ENCODE results near the gene VWF.

Gene VWF

DNA sequence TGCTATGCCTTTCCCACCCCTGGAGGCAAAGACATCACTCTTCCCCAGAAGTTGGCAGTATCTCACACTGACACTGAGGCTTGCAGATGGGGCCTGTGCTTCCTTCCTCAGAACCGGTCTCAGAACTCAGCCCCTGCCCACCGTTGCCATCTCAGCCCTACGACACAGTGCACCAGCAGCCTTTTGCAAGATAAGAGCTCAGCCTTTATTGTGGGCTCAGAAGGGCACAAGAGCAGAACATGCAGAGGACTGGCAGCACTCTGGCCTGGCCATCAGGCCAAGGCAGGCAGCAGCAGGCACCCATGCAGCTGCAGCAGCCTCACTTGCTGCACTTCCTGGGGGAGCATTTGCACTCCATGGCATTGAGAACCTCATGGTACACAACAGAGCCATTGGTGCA is 175.8 kb downstream of the VWF start:
- no peak for DNase-seq (ENCODE audit: low read depth)

DNA sequence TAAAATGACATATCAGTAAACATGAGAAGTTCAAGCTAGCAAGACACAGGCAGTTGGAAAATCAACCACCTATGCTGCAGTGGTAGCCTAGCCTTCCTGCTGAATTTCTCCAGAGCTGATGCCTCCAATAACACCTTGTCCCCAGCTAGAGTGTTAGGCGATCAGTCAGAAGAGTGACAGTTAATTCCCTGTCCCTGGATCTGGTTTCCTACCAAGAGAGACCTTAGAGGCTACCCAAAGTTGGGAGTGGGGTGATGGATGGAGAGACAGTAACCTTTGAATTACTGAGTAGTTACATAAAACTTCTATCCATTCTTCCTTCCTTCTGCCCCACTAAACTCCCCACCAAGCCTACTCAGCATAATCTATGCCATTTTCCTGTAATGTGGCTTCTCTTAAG is 177.5 kb downstream of the VWF start:
- DNase-seq (ENCODE audit: low read depth) = no peak

DNA sequence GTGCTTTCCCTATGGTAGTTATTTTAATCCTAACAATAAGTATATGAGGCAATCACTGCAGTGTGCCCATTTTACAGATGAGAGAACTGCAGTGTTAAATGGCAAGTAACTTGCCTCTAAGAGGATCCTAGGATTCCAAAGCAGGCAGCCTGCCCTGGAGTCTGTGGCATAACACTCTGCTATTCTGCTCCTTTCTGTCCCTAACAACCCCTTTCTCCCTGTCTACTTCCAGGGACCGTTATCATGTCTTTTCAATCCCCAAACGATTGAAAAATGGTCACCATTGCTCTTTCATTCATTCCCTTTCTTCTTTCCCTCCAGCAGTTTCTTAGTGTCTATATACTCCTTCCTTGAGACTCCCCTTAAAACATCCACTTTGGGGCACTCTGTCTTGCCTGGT is 178.1 kb downstream of the VWF start:
- no peak for DNase-seq (ENCODE audit: low read depth)

DNA sequence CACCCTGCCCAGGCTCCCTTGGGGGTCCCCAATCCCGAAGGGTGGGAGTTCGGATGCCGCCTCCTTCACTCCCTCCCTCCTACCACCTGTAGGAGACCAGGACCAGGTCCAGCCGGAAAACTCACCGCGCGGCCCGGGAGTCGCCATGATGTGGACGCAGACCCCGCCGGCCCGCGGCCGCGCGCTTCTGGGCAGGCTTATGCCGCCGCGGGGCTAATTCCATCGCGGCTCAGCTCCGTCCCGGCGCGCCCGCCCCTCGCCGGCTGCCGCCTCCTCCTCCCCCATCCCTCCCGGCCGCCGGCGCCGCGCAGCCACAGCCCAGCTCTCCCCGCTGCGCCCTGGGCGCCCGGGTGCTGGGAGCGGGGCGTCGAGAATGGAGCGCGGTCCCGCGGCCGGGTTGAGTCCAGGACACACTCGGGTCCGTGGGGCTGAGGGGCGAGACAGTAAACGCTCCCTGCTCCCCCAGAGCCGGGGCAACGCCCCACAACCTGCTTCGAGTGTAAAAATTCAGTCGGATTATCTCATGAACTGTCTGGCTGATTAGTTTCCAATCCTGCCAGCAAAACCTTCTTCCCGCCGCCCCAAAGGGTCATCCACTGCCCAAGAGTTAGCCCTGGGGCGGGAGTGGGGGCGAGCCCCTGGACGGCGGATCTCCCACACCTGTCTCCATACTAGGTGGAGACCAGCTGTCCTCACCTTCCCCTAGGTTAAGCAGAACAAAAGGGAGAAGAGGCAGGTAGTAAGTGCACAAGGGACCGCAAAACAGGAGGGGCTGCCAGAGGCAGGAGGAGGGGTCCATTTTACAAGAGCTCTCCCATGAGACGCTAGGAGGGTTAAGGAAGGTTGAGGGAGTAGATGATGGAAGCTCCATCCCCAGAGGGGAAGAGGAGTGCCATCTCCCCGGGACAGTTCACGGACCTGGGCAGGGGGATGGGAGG is 179.1 kb downstream of the VWF start, which contains the start of gene ANO2:
ANO2 (minus strand) TSS at position 189 of the 938 bp plus-strand sequence; CDS start at position 147, 42 bp downstream.
- no peak for DNase-seq (ENCODE audit: low read depth)

DNA sequence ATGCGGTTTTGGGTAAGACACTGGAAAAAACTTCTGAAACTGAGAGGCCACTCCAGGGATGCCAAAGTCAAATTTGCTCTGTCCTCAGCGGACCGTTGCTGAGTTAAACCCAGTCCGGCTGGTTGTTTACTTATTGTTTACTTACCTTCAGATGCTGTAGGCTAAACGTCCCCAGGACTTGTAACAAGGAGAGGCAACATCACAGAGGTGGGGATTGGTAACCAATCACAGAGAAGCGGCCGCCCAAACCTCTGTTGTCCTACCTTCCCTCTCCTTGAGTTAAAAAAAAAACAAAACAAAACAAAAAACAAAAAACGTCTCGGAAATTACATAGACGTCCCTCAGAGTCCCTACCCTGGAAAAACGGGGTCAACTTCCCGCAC is 179.8 kb downstream of the VWF start:
- DNase-seq (ENCODE audit: low read depth) = no peak

DNA sequence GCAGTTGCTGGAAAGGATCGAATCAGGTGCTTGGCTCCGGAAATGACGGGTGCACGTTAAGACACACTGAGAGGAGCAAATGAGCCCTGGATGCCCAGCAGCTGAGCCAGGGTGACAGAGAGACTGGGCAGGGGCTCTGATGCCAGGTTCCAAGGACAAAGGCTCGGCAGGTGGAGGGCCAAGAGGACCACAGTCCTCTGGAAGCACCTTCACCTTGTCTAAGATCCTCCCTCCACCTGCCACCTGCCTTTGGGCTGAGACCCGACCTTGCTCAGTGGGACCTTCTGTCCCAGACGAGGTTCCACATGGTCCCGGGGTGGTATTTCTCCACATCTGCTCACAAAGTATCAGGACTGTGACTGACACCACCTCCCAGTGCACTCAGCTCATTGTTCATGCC is 180.4 kb downstream of the VWF start:
- no peak for DNase-seq (ENCODE audit: low read depth)

DNA sequence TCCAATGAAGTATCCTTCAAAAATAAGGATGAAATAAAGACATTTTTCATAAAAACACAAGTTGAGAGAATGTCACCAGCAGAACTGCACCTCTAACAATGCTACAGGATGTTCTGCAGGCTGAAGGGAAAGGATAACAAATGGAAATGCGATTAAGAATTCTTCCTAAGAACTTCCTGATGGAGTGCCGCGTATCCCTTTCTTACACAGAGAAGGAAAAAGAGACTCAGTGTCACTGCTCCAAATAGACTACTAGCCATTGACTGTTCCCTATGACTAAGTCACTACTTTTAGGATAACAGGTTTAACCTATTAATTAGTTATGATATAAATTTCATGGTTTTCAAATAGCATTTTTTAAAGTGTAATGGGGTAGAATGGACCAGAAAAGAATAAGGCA is 182.6 kb downstream of the VWF start:
- DNase-seq (ENCODE audit: low read depth) = no peak

DNA sequence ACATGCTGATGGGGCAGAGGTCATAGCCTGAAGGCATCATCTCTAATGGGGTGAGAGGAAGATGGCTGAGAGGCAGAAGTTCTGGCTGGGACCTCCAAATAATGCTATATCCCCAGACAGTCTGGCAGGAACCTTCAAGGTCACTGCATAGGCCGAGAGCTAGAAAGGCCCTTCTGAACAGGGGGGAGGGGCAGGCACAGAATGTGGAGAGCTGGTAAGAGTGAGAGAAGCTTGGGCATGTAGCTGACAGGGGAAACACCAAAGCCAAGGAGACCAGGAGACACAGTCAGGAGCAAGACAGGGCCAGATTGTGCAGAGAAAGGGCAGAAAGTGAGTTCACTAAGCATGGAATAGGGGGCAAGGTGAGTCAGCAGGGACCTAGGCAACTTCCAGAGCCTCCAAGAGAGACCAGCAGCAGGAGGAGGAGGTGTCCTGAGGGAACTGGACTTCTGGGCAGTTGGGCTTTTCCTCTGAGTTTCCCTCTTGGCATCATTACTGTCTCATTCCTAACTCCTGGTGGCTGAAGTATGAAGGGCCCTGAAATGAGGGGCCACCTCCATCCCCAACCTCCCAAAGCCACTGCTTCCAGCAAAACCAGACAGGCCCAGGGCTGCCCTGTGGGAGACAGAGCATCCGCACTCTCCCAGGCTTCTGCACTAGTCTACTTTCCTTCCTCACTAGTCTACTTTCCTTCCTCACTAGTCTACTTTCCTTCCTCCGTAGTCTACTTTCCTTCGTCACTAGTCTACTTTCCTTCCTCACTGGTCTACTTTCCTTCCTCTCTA is 196.5 kb downstream of the VWF start:
- DNase-seq (ENCODE audit: low read depth) = no peak

DNA sequence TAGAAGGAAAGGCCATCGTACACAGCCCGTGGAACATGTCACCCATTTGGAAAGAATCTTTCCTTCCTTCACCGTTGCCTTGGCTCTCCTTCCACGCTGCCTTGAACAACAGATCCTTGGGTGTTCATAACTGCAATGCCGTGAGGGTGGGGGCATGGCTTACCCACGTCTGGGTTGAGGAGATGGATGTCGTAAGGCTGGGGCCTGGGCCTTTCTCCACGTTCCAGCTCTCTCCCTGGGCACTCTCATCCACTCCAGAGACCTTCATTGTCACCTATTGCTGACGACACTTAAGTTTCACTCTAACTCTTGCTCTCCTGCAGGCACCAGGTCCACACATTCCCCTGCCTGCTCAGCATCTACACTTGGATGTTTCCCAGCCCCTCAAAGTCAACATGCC is 198.8 kb downstream of the VWF start:
- DNase-seq (ENCODE audit: low read depth) = no peak

DNA sequence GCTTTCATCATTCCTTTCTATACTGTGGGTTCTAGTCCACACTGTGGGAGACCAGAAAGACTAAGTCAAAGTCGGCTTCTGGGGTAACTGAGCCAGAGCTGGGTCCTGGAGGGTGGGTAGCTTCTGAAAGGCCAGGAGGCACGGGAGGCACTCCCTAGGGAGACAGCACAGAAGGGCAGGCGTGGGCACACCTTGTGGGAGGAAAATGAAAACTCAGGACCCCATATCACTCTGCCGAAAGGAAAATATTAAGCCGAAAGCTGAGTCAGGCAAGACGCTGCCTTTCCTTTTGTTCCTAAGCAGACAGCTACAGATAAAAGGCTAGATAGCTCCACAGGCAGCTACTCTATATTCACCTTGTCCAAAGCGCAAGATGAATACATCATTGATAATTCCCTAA is 200.1 kb downstream of the VWF start:
- no peak for DNase-seq (ENCODE audit: low read depth)

DNA sequence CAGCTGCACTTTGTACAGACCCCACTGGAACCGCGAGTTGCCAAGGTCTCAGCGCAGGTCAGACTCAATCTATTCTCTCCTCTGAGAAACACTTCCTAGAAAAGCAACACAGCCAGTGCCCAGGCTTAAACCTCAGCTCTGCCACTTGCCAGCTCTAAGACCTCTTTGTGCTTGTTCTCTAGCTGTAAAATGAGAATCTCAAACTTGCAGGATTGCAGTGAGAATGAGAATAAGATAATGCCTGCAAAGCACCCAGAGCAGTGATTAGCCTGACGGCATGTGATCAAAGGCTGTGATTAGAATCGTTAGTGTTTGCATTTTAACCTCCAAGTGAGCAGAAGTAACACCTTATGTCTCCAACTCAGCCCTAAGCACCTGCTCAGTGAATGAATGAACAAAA is 200.7 kb downstream of the VWF start:
- DNase-seq (ENCODE audit: low read depth) = no peak

DNA sequence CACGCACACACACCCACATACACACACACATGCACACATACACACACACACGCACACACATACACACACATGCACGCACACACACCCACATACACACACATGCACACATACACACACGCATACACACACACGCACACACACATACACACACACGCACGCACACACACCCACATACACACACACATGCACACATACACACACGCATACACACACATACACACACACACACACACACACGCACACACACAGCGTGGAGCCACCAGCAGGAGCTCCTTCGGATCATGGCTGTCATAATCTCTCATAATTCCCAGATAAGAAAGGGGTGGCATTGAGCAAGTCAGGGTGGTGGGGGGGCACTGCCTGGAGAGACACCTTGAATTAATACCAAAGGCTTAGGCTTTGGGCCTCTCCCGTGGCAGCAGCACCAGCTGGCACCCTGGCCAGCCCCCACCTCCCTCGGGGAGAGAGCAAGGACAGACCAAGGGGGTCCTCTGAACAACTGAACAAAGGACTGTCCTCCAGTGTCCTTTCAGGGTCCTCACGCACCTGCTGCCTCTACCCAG is 201.3 kb downstream of the VWF start:
- DNase-seq (ENCODE audit: low read depth) = no peak

DNA sequence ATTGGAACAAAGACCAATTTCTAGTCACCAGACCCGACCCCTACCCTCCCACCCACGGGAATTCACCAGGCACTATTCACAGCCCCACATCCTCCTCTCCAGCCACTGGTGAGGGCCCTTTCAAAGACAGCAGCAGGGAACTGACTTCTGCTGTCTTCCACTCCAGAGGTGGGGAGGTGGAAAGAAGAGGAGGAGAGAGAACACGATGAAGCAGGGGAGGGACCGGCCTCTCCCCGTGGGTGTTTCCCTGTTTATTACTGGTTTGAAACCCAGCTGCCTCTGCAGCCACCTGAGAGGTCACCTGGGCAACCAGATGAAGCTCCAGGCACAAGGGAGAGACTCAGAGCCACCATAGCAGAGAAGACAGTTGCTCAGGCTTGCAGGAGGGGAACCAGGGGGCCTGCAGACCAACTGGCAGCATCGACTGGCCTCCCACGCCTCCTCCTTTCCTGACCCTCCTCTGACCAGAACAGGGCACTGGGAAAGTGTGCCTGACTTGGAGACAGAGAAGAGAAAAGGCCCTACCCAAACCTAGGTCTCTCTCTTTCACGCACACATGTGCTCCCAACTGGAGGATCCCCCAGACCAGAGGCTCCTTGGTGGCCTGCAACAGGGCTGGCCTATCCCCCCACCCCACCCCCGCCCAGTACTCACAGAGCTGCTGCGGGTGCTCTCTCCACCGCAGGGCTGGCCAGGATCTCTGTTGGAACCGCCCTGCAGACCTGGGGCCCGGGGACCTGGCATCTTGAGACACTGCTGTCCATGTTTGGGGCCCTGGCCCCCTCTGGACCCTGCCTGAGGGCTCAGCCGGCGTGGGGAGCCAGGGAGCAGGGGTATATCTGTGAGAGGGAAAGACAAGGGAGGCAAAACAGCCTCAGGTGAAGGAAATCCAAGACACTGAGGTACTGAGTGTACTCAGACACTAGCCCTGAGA is 202.2 kb downstream of the VWF start:
- no peak for DNase-seq (ENCODE audit: low read depth)

DNA sequence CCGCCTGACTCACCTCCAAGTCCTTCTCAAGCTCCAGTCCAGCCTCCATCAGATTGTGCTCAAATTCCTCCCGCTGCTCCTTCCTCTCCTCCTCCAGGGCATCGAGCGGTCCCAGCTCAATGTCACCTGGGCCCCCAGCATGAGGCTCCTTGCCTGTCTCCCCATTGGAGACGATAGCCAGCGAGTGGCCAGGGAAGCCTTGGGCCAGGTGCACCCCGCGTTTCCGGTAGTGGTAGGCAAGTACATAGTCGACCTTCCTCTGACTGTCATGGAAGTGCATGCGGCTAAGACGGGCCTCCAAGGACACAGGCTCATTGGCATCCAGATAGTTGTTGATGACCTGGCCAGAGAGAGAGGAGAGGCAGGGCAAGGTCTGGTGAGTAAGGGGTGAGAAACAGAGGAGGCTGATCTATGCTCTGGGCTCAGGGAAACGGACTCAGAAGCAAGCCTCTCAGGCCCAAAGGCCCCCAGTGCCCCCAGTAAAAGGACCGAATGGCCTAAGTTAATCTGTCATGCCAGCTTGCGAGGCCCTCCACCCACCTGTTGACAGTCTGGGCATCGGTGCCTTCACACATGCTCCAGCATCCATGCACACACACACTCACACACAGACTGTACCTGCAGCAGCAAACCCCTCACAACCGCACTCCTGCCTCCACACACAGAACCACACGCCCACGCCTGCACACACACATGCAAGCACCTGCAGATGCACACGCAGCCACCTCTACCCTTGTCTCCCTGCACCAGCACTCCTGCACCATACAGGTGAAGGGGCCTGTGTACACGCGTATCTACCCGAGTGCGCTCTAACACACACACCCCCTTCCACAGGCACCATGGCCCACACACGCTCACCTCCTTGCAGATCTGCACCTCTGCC is 203.2 kb downstream of the VWF start:
- no peak for DNase-seq (ENCODE audit: low read depth)

DNA sequence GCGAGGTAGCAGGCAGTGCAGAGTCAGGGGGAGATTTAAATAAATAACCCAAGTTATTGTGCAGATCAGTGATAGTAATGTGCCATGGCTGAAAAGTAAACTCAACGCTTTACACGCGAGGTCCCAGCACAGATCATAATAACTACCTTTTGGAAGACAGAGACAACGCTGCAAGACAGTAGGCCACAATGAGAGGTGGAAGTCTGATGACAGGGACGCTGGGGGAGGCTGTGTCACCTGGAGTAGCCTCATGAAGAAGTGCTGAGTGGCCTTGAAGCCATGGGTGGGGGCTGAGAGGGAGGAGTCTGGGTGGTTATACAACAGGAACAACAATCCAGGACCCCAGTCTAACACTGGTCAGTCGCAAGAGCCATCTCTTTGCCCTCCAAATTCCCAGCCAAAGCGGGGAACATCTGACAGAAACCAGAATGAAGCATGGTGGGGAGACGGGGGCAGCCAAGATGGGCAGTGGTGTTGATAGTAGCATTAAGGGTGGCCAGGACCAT is 207.6 kb downstream of the VWF start:
- DNase-seq (ENCODE audit: low read depth) = no peak

DNA sequence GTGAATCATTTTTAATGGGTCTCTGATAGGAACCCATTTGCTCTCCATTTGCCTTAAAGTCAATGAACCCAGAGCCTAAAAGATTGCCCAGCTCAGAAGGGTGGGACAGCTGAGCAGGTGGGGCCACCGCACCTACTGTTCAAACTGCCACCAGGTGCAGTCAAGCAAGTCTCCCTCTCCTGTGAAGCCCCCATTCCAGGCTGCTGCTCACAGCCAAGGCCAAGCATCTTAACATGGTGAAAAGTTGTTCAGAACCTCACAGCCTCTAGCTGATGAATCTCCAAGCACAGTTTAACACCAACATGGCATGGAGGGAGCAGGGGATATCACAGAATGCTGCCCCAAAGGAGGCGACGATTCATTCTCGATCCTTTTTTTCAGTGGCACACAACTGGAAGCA is 209.0 kb downstream of the VWF start:
- no peak for DNase-seq (ENCODE audit: low read depth)

DNA sequence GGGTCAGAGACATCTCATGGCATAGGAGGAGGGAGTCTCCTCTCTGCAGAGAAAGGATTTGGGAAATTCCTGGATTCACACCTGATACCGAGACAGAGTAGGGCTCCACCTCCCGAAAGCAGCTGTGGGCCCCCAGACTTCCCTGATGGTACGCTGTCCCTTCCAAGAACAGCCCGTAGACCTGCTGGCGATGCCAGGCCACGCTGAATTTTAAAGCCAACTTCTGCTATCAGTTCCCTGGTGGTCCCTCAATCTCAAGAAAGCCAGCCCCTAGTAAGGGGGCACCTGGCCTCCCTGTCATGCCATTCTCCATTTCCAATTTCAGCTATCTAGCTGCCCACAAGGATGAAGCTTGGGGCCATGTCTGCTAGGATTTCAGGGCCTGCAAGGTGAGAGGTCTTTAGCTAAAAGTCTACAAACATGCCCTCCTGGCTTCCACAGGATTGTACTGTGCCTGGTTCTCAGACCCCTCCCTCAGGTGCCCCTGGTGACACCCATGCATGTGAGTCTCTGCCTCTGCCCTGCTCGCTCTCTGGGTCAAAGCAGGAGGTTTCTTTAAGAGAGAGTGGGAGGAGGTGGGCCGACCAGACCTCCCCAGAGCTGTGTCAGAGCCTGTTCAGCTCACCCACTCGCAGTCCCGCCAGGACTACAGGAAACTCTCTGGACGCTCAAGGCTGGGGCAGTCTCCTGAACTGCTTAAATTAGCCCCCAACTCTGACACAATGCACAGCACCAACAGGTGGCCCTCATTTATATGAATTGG is 209.9 kb downstream of the VWF start:
- no peak for DNase-seq (ENCODE audit: low read depth)

DNA sequence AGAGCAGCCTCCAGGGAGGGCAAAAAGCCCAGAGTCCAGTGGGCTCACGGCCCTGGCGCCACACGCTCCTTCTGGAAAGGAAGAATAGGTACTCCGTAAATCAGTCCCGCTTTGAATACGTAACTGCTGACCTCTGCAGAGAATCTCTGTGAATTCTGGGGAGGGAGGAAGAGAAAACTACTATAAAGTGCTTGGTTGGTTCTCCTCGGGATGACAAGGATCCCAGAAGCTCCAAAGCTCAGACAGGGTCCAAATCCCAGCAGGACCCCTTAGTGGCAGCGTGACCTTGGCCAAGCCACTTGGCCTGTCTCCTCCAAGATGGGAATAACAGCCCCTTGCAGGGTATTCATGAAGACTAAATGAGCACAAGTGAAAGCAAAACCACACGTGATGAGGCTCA is 211.1 kb downstream of the VWF start:
- no peak for DNase-seq (ENCODE audit: low read depth)

DNA sequence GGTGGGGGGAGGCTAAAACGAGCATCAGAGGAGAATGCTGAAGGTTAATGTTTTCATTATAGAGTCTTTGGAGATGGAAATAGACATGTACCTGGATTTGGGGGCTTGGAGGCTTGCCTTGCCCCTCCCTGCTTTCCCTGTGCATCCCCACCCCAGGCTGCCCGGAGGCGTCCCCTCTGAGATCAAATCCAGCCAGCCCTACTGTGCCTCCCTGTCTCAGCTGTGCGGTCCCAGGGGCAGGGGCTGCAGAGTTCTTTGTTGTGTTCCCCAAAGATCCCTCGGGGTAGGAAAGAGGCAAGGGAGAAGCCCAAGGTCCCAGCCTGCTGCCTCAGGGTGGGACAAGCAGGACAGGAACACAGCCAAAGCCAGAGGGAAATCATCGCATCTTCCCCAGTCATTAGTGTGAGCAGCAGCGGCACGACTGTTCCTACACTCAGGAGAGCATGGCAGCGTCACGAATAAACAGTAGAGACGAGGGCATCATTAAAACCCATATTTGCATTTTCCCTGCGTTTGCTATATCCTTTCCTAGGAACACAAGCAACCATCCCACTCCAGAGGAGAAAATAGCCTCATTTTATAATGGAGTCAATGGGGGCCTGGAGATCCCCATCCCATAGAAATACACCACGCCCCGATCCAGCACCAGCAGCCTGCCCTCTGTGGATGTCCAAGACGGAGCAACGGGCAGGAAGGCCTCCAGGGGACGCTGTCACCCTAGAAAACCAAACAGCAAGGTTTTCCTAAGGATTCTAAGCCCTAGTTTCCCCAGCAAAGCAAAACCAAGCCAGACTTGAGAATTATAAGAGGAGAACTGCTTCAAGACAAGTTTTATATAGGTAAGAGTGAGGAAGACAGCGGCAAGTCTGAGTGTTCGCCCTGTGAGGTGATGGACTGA is 211.8 kb downstream of the VWF start:
- no peak for DNase-seq (ENCODE audit: low read depth)

All from GM04503 (cell line).